GM19463 (cell line): ENCODE results near the gene POLR1A.
A peak's percentile ranks its signal among the peaks of the same experiment; 100 is the strongest.

ENCODE experiments used
- ATAC-seq: cut with Tn5 transposase; IDR thresholded peaks from one replicate; pipeline ENCODE4 v1.9.1; 2021; ENCODE audit warnings: mild to moderate bottlenecking, moderate library complexity; ENCODE audit not compliant: unreplicated experiment

Gene POLR1A

GRCh38 chr2:86105252-86105968 is at the start of gene POLR1A:
Gene POLR1A (minus strand): TSS chr2:86105886. CDS start chr2:86105776, 110 bp downstream.
- peak; percentile 71 for ATAC-seq

GRCh38 chr2:86150502-86150901 is 44.8 kb upstream of the POLR1A start:
- ATAC-seq, result no peak

GRCh38 chr2:86147793-86148192 is 42.1 kb upstream of the POLR1A start:
- no peak for ATAC-seq

- ATAC-seq, result no peak
These were observed 38.4 kb upstream of the POLR1A start for GRCh38 chr2:86143926-86144685.

- no peak for ATAC-seq
These were observed 37.6 kb upstream of the POLR1A start for GRCh38 chr2:86143307-86143706.

- ATAC-seq, result no peak
These were observed 37.0 kb upstream of the POLR1A start for GRCh38 chr2:86142436-86143257.

- no peak for ATAC-seq
These were observed 35.3 kb upstream of the POLR1A start for GRCh38 chr2:86140969-86141392.

- ATAC-seq, result no peak
These were observed 34.3 kb upstream of the POLR1A start for GRCh38 chr2:86139981-86140380.

- ATAC-seq, result no peak
These were observed 33.3 kb upstream of the POLR1A start for GRCh38 chr2:86138736-86139625.

- no peak for ATAC-seq
These were observed 30.5 kb upstream of the POLR1A start for GRCh38 chr2:86136141-86136540.

- ATAC-seq, result no peak
These were observed 30.0 kb upstream of the POLR1A start for GRCh38 chr2:86135653-86136052.

- no peak for ATAC-seq
These were observed 29.0 kb upstream of the POLR1A start for GRCh38 chr2:86134709-86135108.

- no peak for ATAC-seq
These were observed 19.0 kb upstream of the POLR1A start for GRCh38 chr2:86124683-86125082.

GRCh38 chr2:86123328-86123925 is 17.7 kb upstream of the POLR1A start:
- ATAC-seq, result no peak

GRCh38 chr2:86118130-86118529 is 12.4 kb upstream of the POLR1A start:
- ATAC-seq, result no peak

- no peak for ATAC-seq
These were observed 1.3 kb upstream of the POLR1A start for GRCh38 chr2:86107031-86107430.

- ATAC-seq, result peak; percentile 89
These were observed 571 bp upstream of the POLR1A start, which contains the start of gene PTCD3 for GRCh38 chr2:86105969-86106945. Gene PTCD3 (plus strand): TSS chr2:86106235. CDS start chr2:86106248, 13 bp downstream.

GRCh38 chr2:86102157-86102556 is 3.5 kb downstream of the POLR1A start:
- ATAC-seq, result no peak

- ATAC-seq, result no peak
These were observed 7.8 kb downstream of the POLR1A start for GRCh38 chr2:86097913-86098312.
